Kidney (tissue), 14 donors: ENCODE measurements around the gene CD3G. TPM values are rescaled to one million over a fixed set of nuclear protein-coding genes. Genes with fewer than 3 reads are reported as not detected.

Experiments
- DNase-seq, 5 donors: peaks; one replicate each; pipeline ENCODE4 v3.0.0-alpha.2; 2013 to 2020
- FAIRE-seq: peaks from 2 replicates; lab custom pipeline; 2012; peaks lifted over from hg19 to GRCh38; lab: Jason Lieb, UNC
- H3K27ac ChIP-seq, 2 donors: one replicate each; pipeline ENCODE4 v1.7.0; 2013; ENCODE audit warnings: low read depth in 2 of 2, low read length in 2 of 2, inconsistent platforms in 1 of 2
- H3K27me3 ChIP-seq: one replicate; pipeline ENCODE4 v1.7.1; 2013; ENCODE audit warnings: low read length, inconsistent platforms; ENCODE audit not compliant: control insufficient read depth, insufficient read depth
- H3K36me3 ChIP-seq, 3 donors: one replicate each; pipeline versions ENCODE4 v1.7.0 to v1.7.1; 2013; ENCODE audit warnings: low read length in 3 of 3, control low read depth in 1 of 3, inconsistent platforms in 1 of 3; ENCODE audit not compliant: insufficient read depth in 3 of 3, control insufficient read depth in 2 of 3
- H3K4me1 ChIP-seq, 3 donors: one replicate each; pipeline versions ENCODE4 v1.7.0 to v1.7.1; 2013; ENCODE audit warnings: low read length in 3 of 3, inconsistent platforms in 1 of 3, low read depth in 1 of 3; ENCODE audit not compliant: control insufficient read depth in 2 of 3, insufficient read depth in 2 of 3
- H3K4me3 ChIP-seq, 3 donors: one replicate each; pipeline versions ENCODE4 v1.7.0 to v1.8.1; 2013; ENCODE audit warnings: low read length in 3 of 3, control low read depth in 1 of 3, inconsistent platforms in 1 of 3
- H3K9ac ChIP-seq, 3 donors: one replicate each; pipeline versions ENCODE4 v1.7.0 to v1.7.1; 2013; ENCODE audit warnings: low read length in 3 of 3, control low read depth in 1 of 3, inconsistent platforms in 1 of 3
- H3K9me3 ChIP-seq, 3 donors: one replicate each; pipeline versions ENCODE4 v1.7.0 to v1.7.1; 2013; ENCODE audit warnings: low read length in 3 of 3, control low read depth in 1 of 3, inconsistent platforms in 1 of 3; ENCODE audit not compliant: control insufficient read depth in 2 of 3, insufficient read depth in 1 of 3
- intact Hi-C: fragments of 100-400 bp; cut with DNase I; formaldehyde crosslinking; loops from one replicate; pipeline ENCODE4 v1.11.1; 2022
- polyA plus RNA-seq: library from polyadenylated mRNA; stranded (reverse); fragments of 350-450 nt; fragmentation: Illumina TruSeq; extraction: RNeasy Lipid Tissue Mini Kit (QIAGEN cat#74804); gene quantifications from one replicate; pipeline ENCODE4 v1.2.3, GENCODE V29; 2014; ENCODE audit warnings: low read depth, low replicate concordance; ENCODE audit not compliant: insufficient read depth
- total RNA-seq: library from RNA; stranded (reverse); fragmentation: NEBNext Ultra II Directional; extraction: Animal tissue kit (Norgen Biotek cat#: 25700); gene quantifications from one replicate; pipeline ENCODE4 v1.2.1, GENCODE V29; 2021
- TF ChIP-seq, protein P1 (sequence below): IDR thresholded peaks from 3 replicates; pipeline ENCODE4 v1.5.1; 2012; ENCODE audit warnings: mild to moderate bottlenecking, moderate library complexity, borderline replicate concordance; ENCODE audit not compliant: insufficient read depth; ENCODE audit errors: extremely low read depth
- donor health status: control.
- donor health status: control.
- donor health status: control.
- donor health status: control.
- donor health status: control.
- donor health status: DM: yes; HTN: yes; CAD: no.
- donor health status: Normal renal cell carcinoma (clear cell type).

The CD3G gene
- total and polyA plus RNA-seq, 2 donors from 2014 or later = 0.45 to 4.8 TPM

DNA sequence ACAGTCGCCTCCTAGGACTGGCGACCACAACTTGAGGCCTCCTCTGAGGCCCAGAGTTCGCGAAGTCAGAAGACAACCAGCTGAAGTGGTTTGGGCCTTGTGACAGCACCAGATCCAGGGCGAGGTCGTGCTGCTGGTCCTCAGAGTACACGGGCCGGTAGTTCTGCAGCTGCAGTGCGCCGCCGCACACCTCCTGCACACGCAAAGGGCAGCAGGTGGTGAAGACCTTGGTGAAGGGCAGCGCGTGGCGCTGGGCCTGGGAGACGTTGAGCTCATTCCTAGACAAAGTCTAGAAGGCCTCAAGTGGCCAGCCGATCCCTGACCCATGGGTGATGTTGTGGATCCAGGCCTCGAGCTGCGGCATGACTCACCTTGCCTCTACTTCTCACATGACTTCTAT is 21.4 kb upstream of the CD3G start:
- H3K27ac ChIP-seq = no peak overlapping the region
- FAIRE-seq (no peak), DNase-seq (peak in 1 of 5 donors; percentile 73)
- no peak overlapping the region for H3K4me3 ChIP-seq
- TF ChIP-seq, protein P1, sequence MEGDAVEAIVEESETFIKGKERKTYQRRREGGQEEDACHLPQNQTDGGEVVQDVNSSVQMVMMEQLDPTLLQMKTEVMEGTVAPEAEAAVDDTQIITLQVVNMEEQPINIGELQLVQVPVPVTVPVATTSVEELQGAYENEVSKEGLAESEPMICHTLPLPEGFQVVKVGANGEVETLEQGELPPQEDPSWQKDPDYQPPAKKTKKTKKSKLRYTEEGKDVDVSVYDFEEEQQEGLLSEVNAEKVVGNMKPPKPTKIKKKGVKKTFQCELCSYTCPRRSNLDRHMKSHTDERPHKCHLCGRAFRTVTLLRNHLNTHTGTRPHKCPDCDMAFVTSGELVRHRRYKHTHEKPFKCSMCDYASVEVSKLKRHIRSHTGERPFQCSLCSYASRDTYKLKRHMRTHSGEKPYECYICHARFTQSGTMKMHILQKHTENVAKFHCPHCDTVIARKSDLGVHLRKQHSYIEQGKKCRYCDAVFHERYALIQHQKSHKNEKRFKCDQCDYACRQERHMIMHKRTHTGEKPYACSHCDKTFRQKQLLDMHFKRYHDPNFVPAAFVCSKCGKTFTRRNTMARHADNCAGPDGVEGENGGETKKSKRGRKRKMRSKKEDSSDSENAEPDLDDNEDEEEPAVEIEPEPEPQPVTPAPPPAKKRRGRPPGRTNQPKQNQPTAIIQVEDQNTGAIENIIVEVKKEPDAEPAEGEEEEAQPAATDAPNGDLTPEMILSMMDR = no peak
- H3K9ac ChIP-seq = no peak overlapping the region
- H3K9me3 ChIP-seq = no peaks in the 10 kb centered on the region
- no peaks in the 10 kb centered on the region for H3K36me3 ChIP-seq
- no peaks in the 10 kb centered on the region for H3K27me3 ChIP-seq
- no peaks in the 10 kb centered on the region for H3K4me1 ChIP-seq
- intact Hi-C loops = no loop called here

DNA sequence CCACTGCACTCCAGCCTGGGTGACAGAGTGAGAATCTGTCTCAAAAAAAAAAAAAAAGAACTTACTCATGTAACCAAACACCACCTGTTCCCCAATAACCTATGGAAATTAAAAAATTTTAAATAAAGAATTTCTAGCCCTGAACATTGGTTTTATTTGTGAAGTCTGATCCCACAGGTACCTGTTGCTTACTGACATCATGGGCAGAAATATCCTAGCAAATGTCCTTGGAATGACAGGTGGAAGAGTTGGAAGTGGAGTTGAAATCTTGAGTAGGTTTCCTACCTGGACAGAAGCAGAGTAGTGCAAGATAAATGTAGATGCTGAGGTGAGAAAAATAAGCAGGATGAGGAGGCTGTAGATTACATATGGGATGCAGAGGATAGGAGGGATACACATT is 18.9 kb upstream of the CD3G start:
- Histone ChIP-seq H3K27ac (no peak overlapping the region), H3K27me3 (no peaks in the 10 kb centered on the region), H3K36me3 (no peaks in the 10 kb centered on the region), H3K4me3 (no peak overlapping the region), H3K4me1 (no peaks in the 10 kb centered on the region), H3K9me3 (no peaks in the 10 kb centered on the region), H3K9ac (no peak overlapping the region)
- intact Hi-C loops = no loop called here
- DNase-seq (no peak), FAIRE-seq (no peak)
- TF ChIP-seq, protein P1 = no peak

DNA sequence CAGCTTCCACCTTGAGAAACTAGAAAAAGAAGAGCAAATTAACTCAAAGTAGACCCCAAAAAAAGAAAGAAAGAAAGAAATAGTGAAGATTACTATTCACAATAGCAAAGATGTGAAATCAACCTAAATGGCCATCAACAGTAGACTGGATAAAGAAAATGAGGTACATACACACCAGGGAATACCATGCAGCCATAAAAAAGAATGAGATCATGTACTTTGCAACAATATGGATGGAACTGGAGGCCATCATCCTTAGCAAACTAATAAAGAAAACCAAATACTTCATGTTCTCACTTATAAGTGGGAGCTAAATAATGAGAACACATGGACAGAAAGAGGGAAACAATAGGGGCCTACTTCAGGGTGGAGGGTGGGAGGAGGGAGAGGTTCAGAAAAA is 15.4 kb upstream of the CD3G start:
- Histone ChIP-seq H3K9ac (no peak overlapping the region), H3K9me3 (no peaks in the 10 kb centered on the region), H3K27me3 (no peaks in the 10 kb centered on the region), H3K36me3 (no peaks in the 10 kb centered on the region), H3K27ac (no peak overlapping the region), H3K4me1 (no peaks in the 10 kb centered on the region), H3K4me3 (no peak overlapping the region)
- DNase-seq (no peak), FAIRE-seq (no peak)
- intact Hi-C loops = no loop called here
- TF ChIP-seq, protein P1 = no peak

DNA sequence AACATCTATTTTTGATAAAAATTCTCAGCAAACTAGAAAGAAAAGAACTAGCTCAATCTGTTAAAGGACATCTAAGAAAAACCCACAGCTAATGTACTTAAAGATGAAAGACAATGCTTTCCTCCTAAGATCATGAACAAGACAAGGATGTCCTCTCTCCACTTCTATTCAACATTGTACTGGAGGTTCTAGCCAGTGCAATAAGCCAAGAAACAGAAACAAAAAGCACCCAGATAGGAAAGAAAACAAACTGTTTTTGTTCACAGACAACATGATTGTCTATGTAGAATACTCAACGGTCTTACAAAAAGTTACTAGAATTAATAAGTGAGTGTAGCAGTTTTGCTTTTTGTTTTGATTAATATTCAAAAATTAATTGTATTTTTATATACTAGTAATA is 9.4 kb upstream of the CD3G start:
- DNase-seq = no peak
- intact Hi-C loops = no loop called here
- Histone ChIP-seq H3K36me3 (no peaks in the 10 kb centered on the region), H3K4me1 (no peaks in the 10 kb centered on the region), H3K9me3 (no peaks in the 10 kb centered on the region), H3K27me3 (no peaks in the 10 kb centered on the region), H3K4me3 (no peak overlapping the region), H3K9ac (no peak overlapping the region), H3K27ac (no peak overlapping the region)
- TF ChIP-seq, protein P1 = no peak
- no peak for FAIRE-seq
